Colonic mucosa (tissue), 4 donors: Measurements from ENCODE around the gene CDT1. TPM values are rescaled to one million over a fixed set of nuclear protein-coding genes. Genes with fewer than 3 reads are reported as not detected.
A peak's percentile ranks its signal among the peaks of the same experiment; 100 is the strongest.

Source experiments
- DNase-seq: peaks from one replicate; pipeline ENCODE4 v3.0.0-alpha.2; 2020
- H3K27ac ChIP-seq: fragments of 200-600 bp; one replicate; pipeline ENCODE4 v1.8.0; 2021
- H3K27me3 ChIP-seq: fragments of 200-600 bp; one replicate; pipeline ENCODE4 v1.8.0; 2021
- H3K36me3 ChIP-seq: fragments of 200-600 bp; one replicate; pipeline ENCODE4 v1.8.0; 2021
- H3K4me1 ChIP-seq: fragments of 200-600 bp; one replicate; pipeline ENCODE4 v1.8.0; 2021; ENCODE audit warnings: mild to moderate bottlenecking
- H3K4me3 ChIP-seq: fragments of 200-600 bp; one replicate; pipeline ENCODE4 v1.8.0; 2021
- H3K9ac ChIP-seq, 2 donors: one replicate each; pipeline ENCODE4 v1.7.0; 2013; ENCODE audit warnings: control low read depth in 2 of 2, low read depth in 2 of 2, low read length in 2 of 2
- H3K9me3 ChIP-seq: fragments of 200-600 bp; one replicate; pipeline ENCODE4 v1.8.0; 2021
- CTCF ChIP-seq: fragments of 200-600 bp; IDR thresholded peaks from one replicate; pipeline ENCODE4 v1.8.0; 2022; ENCODE audit warnings: antibody characterized with exemption, mild to moderate bottlenecking
- intact Hi-C: fragments of 100-400 bp; cut with DNase I; formaldehyde crosslinking; loops from one replicate; pipeline ENCODE4 v1.14.1; 2022
- total RNA-seq, 2 donors: library from RNA; stranded (reverse); fragmentation: NEBNext Ultra II Directional in 1 of 2; extraction: Animal tissue kit (Norgen Biotek cat#: 25700) in 1 of 2; gene quantifications; one replicate each; pipeline ENCODE4 v1.2.1, GENCODE V29; 2021
- donor health status: healthy.
- donor health status: DM: no; HTN: no; CAD: no.
- donor health status: DM: no; HTN: no; CAD: no.

CDT1 gene
- total RNA-seq, 2 donors from 2014 or later = 14.9 to 71.7 TPM

- H3K4me3 ChIP-seq = no peak overlapping the region
- no peaks in the 10 kb centered on the region for H3K9me3 ChIP-seq
- H3K27me3 ChIP-seq = no peaks in the 10 kb centered on the region
- no peak for DNase-seq
- intact Hi-C loops = no loop called here
- H3K36me3 ChIP-seq = no peaks in the 10 kb centered on the region
- no peaks in the 10 kb centered on the region for H3K4me1 ChIP-seq
- no peak overlapping the region for H3K9ac ChIP-seq
- TF ChIP-seq CTCF = no peak
- no peak overlapping the region for H3K27ac ChIP-seq
Observed at GRCh38 chr16:88798772-88799455, 4.7 kb upstream of the CDT1 start.

- no peak overlapping the region for H3K9ac ChIP-seq
- H3K27me3 ChIP-seq = no peaks in the 10 kb centered on the region
- no peak overlapping the region for H3K27ac ChIP-seq
- H3K36me3 ChIP-seq = no peaks in the 10 kb centered on the region
- DNase-seq = no peak
- intact Hi-C loops = no loop called here
- no peak for TF ChIP-seq CTCF
- no peaks in the 10 kb centered on the region for H3K9me3 ChIP-seq
- H3K4me3 ChIP-seq = no peak overlapping the region
- H3K4me1 ChIP-seq = peaks cover 7% of the 10 kb centered on the region
Observed at GRCh38 chr16:88799569-88800276, 3.9 kb upstream of the CDT1 start.

- Histone ChIP-seq H3K27ac (no peak overlapping the region), H3K27me3 (no peaks in the 10 kb centered on the region), H3K4me1 (peaks cover 9% of the 10 kb centered on the region), H3K9me3 (no peaks in the 10 kb centered on the region), H3K4me3 (no peak overlapping the region), H3K9ac (no peak overlapping the region), H3K36me3 (no peaks in the 10 kb centered on the region)
- intact Hi-C loops = no loop called here
- DNase-seq = no peak
- TF ChIP-seq CTCF = no peak
Observed at GRCh38 chr16:88800277-88800592, 3.4 kb upstream of the CDT1 start.

GRCh38 chr16:88804173-88804551, 573 bp downstream of the CDT1 start:
- no peaks in the 10 kb centered on the region for H3K9me3 ChIP-seq
- H3K36me3 ChIP-seq = no peaks in the 10 kb centered on the region
- intact Hi-C loops = no loop called here
- peaks cover 9% of the 10 kb centered on the region for H3K4me1 ChIP-seq
- H3K27me3 ChIP-seq = no peaks in the 10 kb centered on the region
- no peak for TF ChIP-seq CTCF
- DNase-seq = no peak
- H3K4me3 ChIP-seq = peak overlapping the region; percentile 59
- peak overlapping the region in 1 of 2 donors; percentile 34 for H3K9ac ChIP-seq
- H3K27ac ChIP-seq = no peak overlapping the region

- no peaks in the 10 kb centered on the region for H3K27me3 ChIP-seq
- peak overlapping the region; percentile 59 for H3K4me3 ChIP-seq
- H3K27ac ChIP-seq = no peak overlapping the region
- DNase-seq = peak; percentile 69
- intact Hi-C loops = no loop called here
- peak overlapping the region in 1 of 2 donors; percentile 34 for H3K9ac ChIP-seq
- H3K4me1 ChIP-seq = peaks cover 9% of the 10 kb centered on the region
- TF ChIP-seq CTCF = no peak
- no peaks in the 10 kb centered on the region for H3K36me3 ChIP-seq
- H3K9me3 ChIP-seq = no peaks in the 10 kb centered on the region
Observed at GRCh38 chr16:88804552-88805339, 1.2 kb downstream of the CDT1 start.
